Measurements from ENCODE around the gene HELQ. TPM values are rescaled to one million over a fixed set of nuclear protein-coding genes. Genes with fewer than 3 reads are reported as not detected.

The HELQ gene
- total and polyA plus RNA-seq, 2 of the 4 experiments (the other 2 are of a cell fraction) = 8.8 to 9.1 TPM

DNA sequence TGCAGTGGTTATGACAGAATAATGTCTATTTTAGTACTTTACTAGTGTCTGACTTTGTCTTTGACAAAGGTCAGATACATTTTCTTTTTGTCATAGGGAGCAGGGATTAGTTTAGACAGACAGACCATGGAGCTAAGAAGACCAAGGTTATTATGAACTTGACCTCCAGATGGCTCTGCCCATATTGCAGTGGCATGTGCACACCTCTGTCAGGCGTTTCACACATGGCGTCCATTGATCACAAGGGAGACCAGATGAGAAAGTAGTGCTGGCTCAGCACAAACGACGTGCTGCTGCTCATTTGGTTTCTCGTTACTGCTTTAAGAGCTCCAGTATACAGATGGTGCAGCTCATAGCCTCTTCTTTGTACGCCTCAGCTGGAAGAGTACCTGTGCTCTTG is 64.7 kb downstream of the HELQ start:
- in situ Hi-C loops (cut with MboI; ENCODE audit: low sequenced_read_pairs) = no loop called here
- CTCF ChIA-PET = interaction anchor here (1.3 kb wide), 1 partner anchor 17 kb away, joined by 4 read pairs; no protein-coding TSS in a partner anchor

More for the DNA sequence above, 64.7 kb downstream of the HELQ start:
- H2AK9ac ChIP-seq (replicated peaks; ENCODE audit: low read depth, low read length, poor library complexity) = no peak overlapping the region
- no peak overlapping the region for H3K4me3 ChIP-seq (ENCODE audit: insufficient read depth, low read depth, low read length)
- no peak overlapping the region for H2BK5ac ChIP-seq (ENCODE audit: low read depth, low read length, poor library complexity, severe bottlenecking)
- no peak for TF ChIP-seq RAD21 (IDR thresholded peaks at IDR 0.05; ENCODE audit: low read length)
- TF ChIP-seq MXI1 (IDR thresholded peaks at IDR 0.05; ENCODE audit: borderline replicate concordance, low read depth, low read length) = no peak
- no peak for TF ChIP-seq SMC3 (IDR thresholded peaks at IDR 0.05; ENCODE audit: low read depth, low read length)
- TF ChIP-seq, protein P1, sequence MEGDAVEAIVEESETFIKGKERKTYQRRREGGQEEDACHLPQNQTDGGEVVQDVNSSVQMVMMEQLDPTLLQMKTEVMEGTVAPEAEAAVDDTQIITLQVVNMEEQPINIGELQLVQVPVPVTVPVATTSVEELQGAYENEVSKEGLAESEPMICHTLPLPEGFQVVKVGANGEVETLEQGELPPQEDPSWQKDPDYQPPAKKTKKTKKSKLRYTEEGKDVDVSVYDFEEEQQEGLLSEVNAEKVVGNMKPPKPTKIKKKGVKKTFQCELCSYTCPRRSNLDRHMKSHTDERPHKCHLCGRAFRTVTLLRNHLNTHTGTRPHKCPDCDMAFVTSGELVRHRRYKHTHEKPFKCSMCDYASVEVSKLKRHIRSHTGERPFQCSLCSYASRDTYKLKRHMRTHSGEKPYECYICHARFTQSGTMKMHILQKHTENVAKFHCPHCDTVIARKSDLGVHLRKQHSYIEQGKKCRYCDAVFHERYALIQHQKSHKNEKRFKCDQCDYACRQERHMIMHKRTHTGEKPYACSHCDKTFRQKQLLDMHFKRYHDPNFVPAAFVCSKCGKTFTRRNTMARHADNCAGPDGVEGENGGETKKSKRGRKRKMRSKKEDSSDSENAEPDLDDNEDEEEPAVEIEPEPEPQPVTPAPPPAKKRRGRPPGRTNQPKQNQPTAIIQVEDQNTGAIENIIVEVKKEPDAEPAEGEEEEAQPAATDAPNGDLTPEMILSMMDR (conservative IDR thresholded peaks at IDR 0.05; ENCODE audit: low read depth, low read length) = no peak
- peak; percentile 50; the same call in 1 of the 2 replicates for TF ChIP-seq MAFK (IDR thresholded peaks at IDR 0.05; ENCODE audit: low read depth, low read length)
- TF ChIP-seq MAZ (IDR thresholded peaks at IDR 0.05; ENCODE audit: borderline replicate concordance, low read depth, low read length) = no peak
- TF ChIP-seq BHLHE40 (IDR thresholded peaks at IDR 0.05; ENCODE audit: low read depth, low read length) = no peak
- TF ChIP-seq POLR2A (IDR thresholded peaks at IDR 0.05; ENCODE audit: low read depth, low read length) = no peak
- TF ChIP-seq, protein P2, sequence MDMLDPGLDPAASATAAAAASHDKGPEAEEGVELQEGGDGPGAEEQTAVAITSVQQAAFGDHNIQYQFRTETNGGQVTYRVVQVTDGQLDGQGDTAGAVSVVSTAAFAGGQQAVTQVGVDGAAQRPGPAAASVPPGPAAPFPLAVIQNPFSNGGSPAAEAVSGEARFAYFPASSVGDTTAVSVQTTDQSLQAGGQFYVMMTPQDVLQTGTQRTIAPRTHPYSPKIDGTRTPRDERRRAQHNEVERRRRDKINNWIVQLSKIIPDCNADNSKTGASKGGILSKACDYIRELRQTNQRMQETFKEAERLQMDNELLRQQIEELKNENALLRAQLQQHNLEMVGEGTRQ (IDR thresholded peaks at IDR 0.05; ENCODE audit: low read depth, low read length) = no peak
- H4K20me1 ChIP-seq (ENCODE audit: insufficient read depth, low read length) = no peaks in the 10 kb centered on the region
- POLR2A ChIA-PET (ENCODE audit: unreplicated experiment) = no interaction called here
- no peak overlapping the region for H3K23ac ChIP-seq (ENCODE audit: low read depth, low read length)
- H4K5ac ChIP-seq (ENCODE audit: low read depth, low read length) = no peak overlapping the region
- dilution Hi-C loops (cut with HindIII; ENCODE audit: low sequenced_read_pairs, unreplicated experiment) = no loop called here
- no peak overlapping the region for H3K56ac ChIP-seq (ENCODE audit: extremely low read depth, insufficient read depth, low read length)
- no peaks in the 10 kb centered on the region for H3K79me1 ChIP-seq (ENCODE audit: low read depth in 1 of 2, low read length in 2 of 2)
- H3K36me3 ChIP-seq (ENCODE audit: control insufficient read depth, insufficient read depth, low read length) = no peaks in the 10 kb centered on the region
- H3K18ac ChIP-seq (ENCODE audit: low read depth, low read length) = no peak overlapping the region
- intact Hi-C loops (cut with micrococcal nuclease) = no loop called here
- no peaks in the 10 kb centered on the region for H3K9me1 ChIP-seq (ENCODE audit: insufficient read depth, low read length)
- H3K4ac ChIP-seq (ENCODE audit: low read depth, low read length) = no peak overlapping the region
- H2AK5ac ChIP-seq (ENCODE audit: low read depth, low read length) = no peak overlapping the region
- no peak overlapping the region for H2BK20ac ChIP-seq (ENCODE audit: low read depth, low read length)
- no peak overlapping the region for H3K27ac ChIP-seq (ENCODE audit: insufficient read depth, low read length)
- H4K8ac ChIP-seq (ENCODE audit: low read depth in 2 of 2, low read length in 2 of 2) = no peak overlapping the region
- no peaks in the 10 kb centered on the region for H3K4me1 ChIP-seq (ENCODE audit: control insufficient read depth, insufficient read depth, low read length)
- no peak overlapping the region for H3K4me2 ChIP-seq (ENCODE audit: low read depth, low read length)
- ATAC-seq (ENCODE audit: low read depth) (no peak), DNase-seq (no peak)
- H3K9me3 ChIP-seq (ENCODE audit: control insufficient read depth, insufficient read depth, low read length) = no peaks in the 10 kb centered on the region
- H2AFZ ChIP-seq (replicated peaks; ENCODE audit: low read length, poor library complexity) = no peak overlapping the region
- 61% methylated on average over 6 of the region's 6 CpGs; no CpG with 5 or more reads in 1 of the 2 experiments for WGBS, 2 experiments (ENCODE audit: extremely low coverage in 2 of 2, insufficient read length in 1 of 2)
- no peak overlapping the region for H3K9ac ChIP-seq (ENCODE audit: low read depth, low read length)
- no peak overlapping the region for H3K14ac ChIP-seq (replicated peaks; ENCODE audit: low read depth, low read length)
- H2BK120ac ChIP-seq (ENCODE audit: low read depth, low read length) = no peak overlapping the region
- H2BK15ac ChIP-seq (ENCODE audit: low read depth, low read length) = no peak overlapping the region
- peaks cover 17% of the 10 kb centered on the region; the same call in 1 of the 2 replicates for H3K27me3 ChIP-seq (ENCODE audit: control insufficient read depth, insufficient read depth, low read length)
- H4K91ac ChIP-seq (ENCODE audit: insufficient read depth, low read depth, low read length) = no peak overlapping the region
- BruUV-seq (replicated peaks) = no TSS peak

Measured in IMR-90 (cell line).